ENCODE results near the gene PLEKHB2. TPM values are rescaled to one million over a fixed set of nuclear protein-coding genes. Genes with fewer than 3 reads are reported as not detected.

The PLEKHB2 gene
- total RNA-seq, 1 experiment from 2014 or later: 65.6 TPM

- Mint-ChIP-seq H3K36me3 (peaks cover 5% of the 10 kb centered on the region; the same call in 1 of the 2 replicates), H3K9me3 (no peaks in the 10 kb centered on the region), H3K4me3 (peak overlapping the region; percentile 92), H3K4me1 (peaks cover 32% of the 10 kb centered on the region), H3K27ac (peak overlapping the region; percentile 69), H3K27me3 (ENCODE audit: low read depth) (no peaks in the 10 kb centered on the region)
- CTCF ChIA-PET: no interaction called here
- DNase-seq (ENCODE audit: low spot score): no peak
- POLR2A ChIA-PET: no interaction called here
- ATAC-seq: peak; percentile 14
- TF ChIP-seq USF2 (CRISPR knock-in tag; IDR thresholded peaks at IDR 0.05) (peak; percentile 62; the same call in 1 of the 2 replicates), TP53 (CRISPR knock-in tag; IDR thresholded peaks at IDR 0.05) (no peak)
These were observed 1.0 kb downstream of the PLEKHB2 start for GRCh38 chr2:131105950-131106801.

GRCh38 chr2:131112529-131112928 lies 7.4 kb downstream of the PLEKHB2 start:
- POLR2A ChIA-PET: interaction anchor here (0.7 kb wide), 1 partner anchor 8 kb away, joined by 4 read pairs; no protein-coding TSS in a partner anchor
- no peak for ATAC-seq
- H3K27ac Mint-ChIP-seq: peak overlapping the region; percentile 85; the same call in 1 of the 2 replicates
- TF ChIP-seq CBFB (CRISPR knock-in tag; IDR thresholded peaks at IDR 0.05; ENCODE audit: low read depth): no peak
- no peak for TF ChIP-seq ZNF121 (CRISPR knock-in tag; IDR thresholded peaks at IDR 0.05)
- no peak for TF ChIP-seq NR1H2 (CRISPR knock-in tag; IDR thresholded peaks at IDR 0.05)
- TF ChIP-seq, protein P1, sequence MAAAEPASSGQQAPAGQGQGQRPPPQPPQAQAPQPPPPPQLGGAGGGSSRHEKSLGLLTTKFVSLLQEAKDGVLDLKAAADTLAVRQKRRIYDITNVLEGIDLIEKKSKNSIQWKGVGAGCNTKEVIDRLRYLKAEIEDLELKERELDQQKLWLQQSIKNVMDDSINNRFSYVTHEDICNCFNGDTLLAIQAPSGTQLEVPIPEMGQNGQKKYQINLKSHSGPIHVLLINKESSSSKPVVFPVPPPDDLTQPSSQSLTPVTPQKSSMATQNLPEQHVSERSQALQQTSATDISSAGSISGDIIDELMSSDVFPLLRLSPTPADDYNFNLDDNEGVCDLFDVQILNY (CRISPR knock-in tag; IDR thresholded peaks at IDR 0.05): no peak
- no peak for TF ChIP-seq ARID4B (CRISPR knock-in tag; IDR thresholded peaks at IDR 0.05; ENCODE audit: borderline replicate concordance)
- no peak for TF ChIP-seq ZMAT4 (CRISPR knock-in tag; IDR thresholded peaks at IDR 0.05)
- TF ChIP-seq IRF2 (CRISPR knock-in tag; IDR thresholded peaks at IDR 0.05; ENCODE audit: borderline replicate concordance, low read depth): no peak
- CTCF ChIA-PET: no interaction called here
- DNase-seq (ENCODE audit: low spot score): no peak
- no peak overlapping the region for H3K4me3 Mint-ChIP-seq
- peaks cover 48% of the 10 kb centered on the region for H3K4me1 Mint-ChIP-seq
- H3K36me3 Mint-ChIP-seq: peaks cover 24% of the 10 kb centered on the region
- peaks cover 7% of the 10 kb centered on the region for H3K9me3 Mint-ChIP-seq
- no peaks in the 10 kb centered on the region for H3K27me3 Mint-ChIP-seq (ENCODE audit: low read depth)

DNA sequence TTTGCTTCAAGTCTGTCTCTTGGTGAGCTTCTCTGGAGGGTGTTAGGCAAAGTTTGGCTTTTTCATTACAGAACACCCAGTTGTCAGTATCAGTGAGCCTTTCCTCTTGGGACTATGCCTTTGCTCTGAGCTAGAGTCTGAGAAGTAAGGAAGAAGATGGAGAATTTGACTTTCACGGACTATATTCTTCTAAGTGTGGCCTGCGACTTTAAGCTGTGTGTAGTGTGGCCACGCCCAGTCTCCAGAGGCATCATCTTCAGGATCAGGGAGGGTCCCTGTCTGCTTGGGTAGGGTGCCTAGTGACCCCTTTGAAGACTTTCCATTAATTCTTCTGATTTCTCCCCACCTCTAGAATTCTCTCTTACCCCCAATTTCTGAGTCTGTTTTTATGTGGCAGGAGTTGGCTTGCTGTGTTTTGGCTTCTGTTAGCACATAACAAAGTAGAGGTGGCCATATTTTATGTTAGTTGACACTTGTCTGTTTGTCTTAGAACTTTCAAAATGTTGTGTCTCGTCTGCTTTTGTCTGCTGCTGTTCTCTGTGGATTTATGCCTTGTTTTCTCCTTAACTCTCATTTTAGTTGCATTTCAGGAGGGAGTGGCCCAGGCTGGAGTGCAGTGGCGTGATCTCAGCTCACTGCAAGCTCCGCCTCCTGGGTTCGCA lies 8.6 kb downstream of the PLEKHB2 start:
- no peak for ATAC-seq
- Mint-ChIP-seq H3K9me3 (peaks cover 7% of the 10 kb centered on the region), H3K4me1 (peaks cover 48% of the 10 kb centered on the region), H3K27ac (peak overlapping the region; percentile 64), H3K27me3 (ENCODE audit: low read depth) (no peaks in the 10 kb centered on the region), H3K4me3 (no peak overlapping the region), H3K36me3 (peaks cover 24% of the 10 kb centered on the region)
- no peak for DNase-seq (ENCODE audit: low spot score)
- ChIA-PET POLR2A (no interaction called here), CTCF (no interaction called here)
- TF ChIP-seq ZNF317 (CRISPR knock-in tag; IDR thresholded peaks at IDR 0.05; ENCODE audit: borderline replicate concordance, low read depth): no peak
- no peak for TF ChIP-seq NFYB (CRISPR knock-in tag; conservative IDR thresholded peaks at IDR 0.05; ENCODE audit: low read depth)
- TF ChIP-seq, protein P2, sequence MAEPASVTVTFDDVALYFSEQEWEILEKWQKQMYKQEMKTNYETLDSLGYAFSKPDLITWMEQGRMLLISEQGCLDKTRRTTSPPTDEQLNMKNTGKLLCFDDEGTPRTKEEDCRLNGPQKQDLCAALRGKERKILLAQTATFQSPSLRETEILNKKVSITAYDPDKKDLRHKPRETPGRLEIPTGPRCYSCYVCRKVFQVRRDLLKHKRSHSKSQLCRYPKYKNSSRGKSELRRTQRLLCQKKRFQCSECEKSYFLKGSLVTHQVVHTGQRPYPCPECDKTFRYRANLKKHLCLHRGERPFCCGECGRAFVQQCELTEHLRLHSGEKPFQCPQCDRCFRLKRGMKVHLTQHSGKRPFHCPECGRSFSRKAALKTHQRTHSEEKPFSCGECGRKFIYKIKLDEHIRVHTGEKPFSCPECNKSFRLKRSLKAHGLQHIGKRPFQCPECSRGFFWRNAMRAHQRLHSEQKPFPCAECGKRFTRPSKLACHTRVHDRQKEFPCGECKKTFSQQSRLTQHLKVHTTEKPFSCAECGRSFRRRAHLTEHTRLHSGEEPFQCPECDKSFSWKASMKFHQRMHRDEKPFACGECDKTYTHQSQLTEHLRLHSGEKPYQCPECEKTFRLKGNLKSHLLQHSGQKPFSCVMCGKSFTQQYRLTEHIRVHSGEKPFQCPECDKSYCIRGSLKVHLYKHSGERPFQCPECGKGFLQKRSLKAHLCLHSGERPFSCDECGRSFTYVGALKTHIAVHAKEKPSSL (CRISPR knock-in tag; conservative IDR thresholded peaks at IDR 0.05): no peak
- TF ChIP-seq CBFB (CRISPR knock-in tag; IDR thresholded peaks at IDR 0.05; ENCODE audit: low read depth): no peak
- no peak for TF ChIP-seq ARID4B (CRISPR knock-in tag; IDR thresholded peaks at IDR 0.05; ENCODE audit: borderline replicate concordance)
